Measurements from ENCODE around the gene PAXX. TPM values are rescaled to one million over a fixed set of nuclear protein-coding genes. Genes with fewer than 3 reads are reported as not detected.

The PAXX gene
- total RNA-seq, 1 donor from 2014 or later = 79.4 TPM

DNA sequence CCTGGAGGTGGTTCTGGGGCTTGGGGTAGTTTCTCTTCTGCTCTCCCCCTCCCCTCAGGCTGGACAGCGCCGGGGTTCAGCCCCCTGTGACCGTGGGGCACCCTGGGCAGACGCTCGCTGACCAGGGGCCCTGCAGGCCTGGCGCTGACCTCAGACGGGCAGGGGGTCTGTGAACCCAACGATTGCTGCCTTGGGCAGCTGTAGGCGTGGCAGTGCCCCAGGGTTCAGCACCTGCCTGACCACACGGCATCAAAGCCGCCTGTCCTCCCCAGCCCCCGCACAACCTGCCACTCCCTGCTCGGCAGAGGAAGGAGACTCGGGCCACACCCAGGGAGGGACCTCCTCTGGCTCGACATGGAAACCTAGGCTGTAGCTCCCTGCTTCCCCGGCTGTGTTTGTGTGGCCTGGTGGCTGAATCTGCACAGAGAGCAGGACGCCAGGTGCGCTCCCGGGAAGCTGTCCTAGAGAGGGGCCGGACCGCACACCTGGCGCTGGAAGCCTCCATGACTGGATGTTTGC lies 28.0 kb upstream of the PAXX start:
- no peak overlapping the region for H3K4me3 Mint-ChIP-seq
- no peak for DNase-seq (ENCODE audit: low spot score)
- H3K9me3 Mint-ChIP-seq = no peaks in the 10 kb centered on the region
- H3K4me1 Mint-ChIP-seq (ENCODE audit: low read depth) = peaks cover 15% of the 10 kb centered on the region
- no peaks in the 10 kb centered on the region for H3K36me3 Mint-ChIP-seq (ENCODE audit: low read depth)
- peaks cover 5% of the 10 kb centered on the region for H3K27me3 Mint-ChIP-seq (ENCODE audit: insufficient read depth)
- intact Hi-C loops (cut with micrococcal nuclease) = no loop called here
- no peak overlapping the region for H3K27ac Mint-ChIP-seq

DNA sequence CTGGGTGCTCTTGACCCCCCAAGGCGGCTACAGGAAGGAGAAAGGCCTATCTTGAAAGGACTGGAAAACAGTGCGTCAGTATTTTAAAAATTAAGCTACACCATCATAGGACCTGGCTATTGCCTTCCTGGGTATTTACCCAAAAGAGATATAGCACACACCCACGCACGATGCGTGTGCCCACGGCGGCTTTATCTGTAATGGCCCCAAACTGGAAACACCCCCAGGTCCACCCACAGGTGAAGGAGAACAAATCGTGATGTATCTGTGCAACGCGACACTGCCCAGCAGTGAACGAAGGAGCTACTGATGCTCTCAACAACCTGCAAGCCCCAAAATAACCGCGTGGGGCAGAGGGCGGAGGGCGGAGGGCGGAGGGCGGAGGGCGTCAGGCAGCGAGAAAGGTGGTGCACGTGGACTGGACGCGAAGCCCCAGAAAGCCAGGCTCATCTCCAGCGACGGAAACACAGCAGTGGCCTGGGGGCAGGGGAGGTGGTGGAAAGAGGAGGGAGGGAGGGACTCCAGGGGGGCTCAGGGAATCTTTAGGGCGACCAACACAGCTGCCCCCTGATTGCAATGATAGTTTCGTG lies 27.3 kb upstream of the PAXX start:
- no peaks in the 10 kb centered on the region for H3K36me3 Mint-ChIP-seq (ENCODE audit: low read depth)
- no peak overlapping the region for H3K4me3 Mint-ChIP-seq
- H3K27me3 Mint-ChIP-seq (ENCODE audit: insufficient read depth) = peaks cover 5% of the 10 kb centered on the region
- no peak for DNase-seq (ENCODE audit: low spot score)
- H3K4me1 Mint-ChIP-seq (ENCODE audit: low read depth) = peaks cover 15% of the 10 kb centered on the region
- intact Hi-C loops (cut with micrococcal nuclease) = no loop called here
- H3K27ac Mint-ChIP-seq = no peak overlapping the region
- no peaks in the 10 kb centered on the region for H3K9me3 Mint-ChIP-seq

DNA sequence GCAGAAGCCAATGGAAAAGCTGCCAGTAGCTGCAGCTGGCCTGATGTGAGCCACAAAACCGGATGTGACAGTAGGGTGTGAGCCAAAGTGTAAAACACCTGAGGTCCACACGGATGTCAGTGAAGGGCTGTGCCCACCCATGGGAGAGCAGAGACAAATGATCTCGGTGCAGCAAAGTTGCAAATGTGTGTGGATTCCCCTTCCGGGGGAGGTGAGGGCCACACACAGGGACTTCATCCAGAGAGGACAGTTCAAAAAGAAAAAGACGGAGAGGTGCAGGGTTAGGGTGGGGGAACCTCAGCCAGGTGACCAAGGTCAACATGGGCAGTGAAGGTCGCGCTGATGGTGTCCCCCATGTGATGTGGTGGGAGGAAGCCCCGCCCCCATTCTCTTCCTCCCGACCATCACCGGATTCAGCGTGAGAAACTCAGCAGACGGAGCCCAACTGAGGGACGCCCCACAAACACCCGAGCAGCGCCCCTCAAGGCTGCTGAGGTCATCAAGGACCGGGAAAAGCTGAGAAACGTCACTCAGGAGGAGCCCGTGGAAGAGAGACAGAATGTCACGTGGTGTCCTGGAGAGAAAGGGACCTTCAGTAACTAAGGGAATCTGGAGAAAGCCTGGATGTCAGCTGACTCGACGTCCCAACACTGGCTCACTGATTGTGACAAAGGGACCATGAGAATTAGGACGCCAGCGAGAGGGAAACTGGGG lies 26.3 kb upstream of the PAXX start:
- Mint-ChIP-seq H3K9me3 (no peaks in the 10 kb centered on the region), H3K36me3 (ENCODE audit: low read depth) (no peaks in the 10 kb centered on the region), H3K4me1 (ENCODE audit: low read depth) (peaks cover 15% of the 10 kb centered on the region), H3K27me3 (ENCODE audit: insufficient read depth) (peaks cover 5% of the 10 kb centered on the region), H3K27ac (peak overlapping the region; percentile 69), H3K4me3 (peak overlapping the region; percentile 48)
- intact Hi-C loops (cut with micrococcal nuclease) = no loop called here
- no peak for DNase-seq (ENCODE audit: low spot score)

DNA sequence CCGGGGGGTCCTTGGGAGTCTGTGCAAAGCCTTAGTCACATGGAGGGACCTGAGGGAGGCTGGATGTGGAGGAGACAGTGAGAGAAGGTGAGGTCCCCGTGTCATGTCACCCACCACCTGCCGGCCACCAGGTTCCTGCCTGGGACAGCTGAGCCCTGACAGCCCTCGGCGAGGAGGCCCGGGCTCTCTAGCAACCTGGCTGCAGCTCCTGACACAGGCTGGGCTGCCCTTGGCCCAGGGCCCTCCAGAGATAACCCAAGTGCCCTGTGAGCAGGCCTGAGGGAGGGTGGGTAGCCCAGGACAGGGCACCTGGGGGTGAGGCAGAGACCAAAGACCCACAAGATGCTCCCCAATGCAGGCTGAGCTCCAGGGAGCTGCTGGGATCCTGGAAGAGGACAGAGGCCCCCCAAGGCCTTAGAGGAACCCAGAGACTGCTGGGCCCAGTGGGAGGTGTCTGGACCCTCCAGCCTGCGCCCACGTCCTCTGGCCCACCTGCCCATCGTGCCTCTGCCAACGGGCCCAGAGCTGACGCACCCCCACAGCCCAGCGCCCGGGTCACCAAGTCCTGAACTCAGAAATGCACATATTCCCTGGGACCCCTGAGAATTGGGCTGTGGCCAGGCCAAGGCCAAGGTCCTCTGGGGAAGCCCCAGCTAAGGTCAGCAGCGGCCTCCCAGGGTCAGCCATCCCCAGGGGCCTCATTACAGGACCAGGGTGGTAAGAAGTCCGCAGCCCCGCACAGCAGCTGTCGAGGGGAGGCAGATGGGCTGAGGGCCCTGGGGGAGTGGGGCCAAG lies 23.7 kb upstream of the PAXX start:
- Mint-ChIP-seq H3K9me3 (no peaks in the 10 kb centered on the region), H3K27me3 (ENCODE audit: insufficient read depth) (peaks cover 5% of the 10 kb centered on the region), H3K36me3 (ENCODE audit: low read depth) (no peaks in the 10 kb centered on the region), H3K4me3 (no peak overlapping the region), H3K27ac (no peak overlapping the region), H3K4me1 (ENCODE audit: low read depth) (peaks cover 15% of the 10 kb centered on the region)
- intact Hi-C loops (cut with micrococcal nuclease) = no loop called here
- DNase-seq (ENCODE audit: low spot score) = no peak

DNA sequence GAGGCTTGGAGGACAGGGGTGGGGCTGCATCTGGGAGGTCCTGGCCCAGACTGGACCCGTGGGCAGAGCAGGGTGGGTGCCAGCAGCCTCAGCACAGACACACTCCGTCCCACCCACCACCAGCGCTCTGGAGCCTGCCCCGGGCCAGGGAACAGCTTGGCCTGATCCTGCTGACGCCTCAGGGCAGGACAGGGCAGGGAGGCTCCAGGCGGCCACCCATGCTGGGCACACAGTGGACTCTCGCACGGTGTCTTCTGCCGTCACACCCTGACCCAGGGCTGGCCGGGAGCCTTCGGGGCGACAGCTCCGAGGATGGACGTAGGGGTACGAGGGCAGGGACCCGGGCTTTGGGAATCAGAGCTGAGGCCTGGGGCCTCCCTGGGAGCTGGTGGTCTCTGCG lies 23.1 kb upstream of the PAXX start:
- Mint-ChIP-seq H3K4me3 (no peak overlapping the region), H3K9me3 (no peaks in the 10 kb centered on the region), H3K36me3 (ENCODE audit: low read depth) (no peaks in the 10 kb centered on the region), H3K27ac (no peak overlapping the region), H3K27me3 (ENCODE audit: insufficient read depth) (peaks cover 5% of the 10 kb centered on the region), H3K4me1 (ENCODE audit: low read depth) (peaks cover 15% of the 10 kb centered on the region)
- DNase-seq (ENCODE audit: low spot score) = no peak
- intact Hi-C loops (cut with micrococcal nuclease) = no loop called here

DNA sequence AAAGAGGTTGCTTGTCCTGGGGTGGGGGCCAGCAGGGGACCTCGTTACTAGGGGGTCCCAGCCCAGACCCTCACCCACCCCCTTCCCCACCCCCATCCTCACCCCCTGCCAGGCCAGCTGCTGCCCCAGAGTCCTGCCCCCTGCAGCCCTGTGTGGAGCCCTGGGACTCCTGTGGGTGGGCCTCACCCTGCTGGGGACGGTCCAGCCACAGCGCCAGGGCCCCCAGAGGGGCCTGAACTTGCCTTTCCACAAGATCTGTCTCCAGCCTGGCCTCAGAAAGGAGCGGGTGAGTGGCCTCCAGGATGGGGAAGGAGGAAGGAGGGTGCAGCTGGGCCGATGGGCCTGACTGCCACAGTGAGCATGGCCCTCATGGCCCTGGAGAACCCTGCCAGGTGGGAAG lies 22.4 kb upstream of the PAXX start:
- H3K36me3 Mint-ChIP-seq (ENCODE audit: low read depth) = no peaks in the 10 kb centered on the region
- no peak overlapping the region for H3K27ac Mint-ChIP-seq
- peaks cover 5% of the 10 kb centered on the region for H3K27me3 Mint-ChIP-seq (ENCODE audit: insufficient read depth)
- no peak for DNase-seq (ENCODE audit: low spot score)
- no peaks in the 10 kb centered on the region for H3K9me3 Mint-ChIP-seq
- peaks cover 12% of the 10 kb centered on the region for H3K4me1 Mint-ChIP-seq (ENCODE audit: low read depth)
- H3K4me3 Mint-ChIP-seq = no peak overlapping the region
- intact Hi-C loops (cut with micrococcal nuclease) = no loop called here

DNA sequence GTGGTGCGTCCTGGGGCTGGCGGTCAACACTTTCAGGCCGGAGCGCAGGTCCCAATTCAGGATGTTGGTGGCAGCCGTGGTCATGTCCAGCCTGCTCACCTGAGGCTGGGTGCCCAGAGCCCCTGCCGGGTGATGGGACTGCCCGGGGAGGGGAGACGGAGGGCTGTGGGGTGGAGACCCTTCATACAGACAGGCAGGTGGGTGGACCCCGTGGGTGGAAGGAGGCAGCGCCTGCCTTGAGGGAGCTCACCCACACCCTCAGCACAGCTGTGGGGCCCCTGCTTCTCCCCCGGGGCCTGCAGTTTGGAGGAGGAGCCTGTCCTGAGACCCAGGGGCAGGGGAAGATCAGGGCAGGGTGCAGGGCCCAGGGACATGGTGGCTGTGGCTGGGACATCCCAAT lies 21.9 kb upstream of the PAXX start:
- Mint-ChIP-seq H3K4me3 (no peak overlapping the region), H3K4me1 (ENCODE audit: low read depth) (peaks cover 14% of the 10 kb centered on the region)

DNA sequence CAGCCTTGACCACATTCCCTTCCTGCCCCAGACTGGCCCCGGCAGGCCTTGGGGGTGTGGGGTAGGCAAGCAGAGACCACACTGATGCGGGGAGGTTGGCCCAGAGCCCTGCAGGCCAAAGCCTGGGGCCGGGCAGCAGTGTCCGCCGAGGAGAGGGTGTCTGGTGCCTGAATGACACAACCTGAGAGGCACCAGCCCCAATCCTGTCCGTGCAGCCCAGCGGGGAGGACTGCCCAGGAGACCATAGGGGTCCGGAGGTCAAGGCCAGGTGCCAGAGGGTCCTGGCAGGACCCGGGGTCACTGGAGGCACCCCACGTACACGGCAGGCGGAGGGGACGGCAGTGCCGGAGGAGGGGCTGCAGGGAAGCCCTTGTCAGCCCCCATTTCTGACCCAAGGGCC lies 20.5 kb upstream of the PAXX start:
- Mint-ChIP-seq H3K27ac (no peak overlapping the region), H3K27me3 (ENCODE audit: insufficient read depth) (peaks cover 15% of the 10 kb centered on the region), H3K9me3 (no peaks in the 10 kb centered on the region), H3K4me1 (ENCODE audit: low read depth) (peaks cover 6% of the 10 kb centered on the region), H3K36me3 (ENCODE audit: low read depth) (no peaks in the 10 kb centered on the region), H3K4me3 (no peak overlapping the region)
- intact Hi-C loops (cut with micrococcal nuclease) = no loop called here
- DNase-seq (ENCODE audit: low spot score) = no peak

More for the DNA sequence above, 21.9 kb upstream of the PAXX start:
- Mint-ChIP-seq H3K27me3 (ENCODE audit: insufficient read depth) (peaks cover 10% of the 10 kb centered on the region), H3K27ac (no peak overlapping the region), H3K9me3 (no peaks in the 10 kb centered on the region), H3K36me3 (ENCODE audit: low read depth) (no peaks in the 10 kb centered on the region)
- DNase-seq (ENCODE audit: low spot score) = no peak
- intact Hi-C loops (cut with micrococcal nuclease) = no loop called here

DNA sequence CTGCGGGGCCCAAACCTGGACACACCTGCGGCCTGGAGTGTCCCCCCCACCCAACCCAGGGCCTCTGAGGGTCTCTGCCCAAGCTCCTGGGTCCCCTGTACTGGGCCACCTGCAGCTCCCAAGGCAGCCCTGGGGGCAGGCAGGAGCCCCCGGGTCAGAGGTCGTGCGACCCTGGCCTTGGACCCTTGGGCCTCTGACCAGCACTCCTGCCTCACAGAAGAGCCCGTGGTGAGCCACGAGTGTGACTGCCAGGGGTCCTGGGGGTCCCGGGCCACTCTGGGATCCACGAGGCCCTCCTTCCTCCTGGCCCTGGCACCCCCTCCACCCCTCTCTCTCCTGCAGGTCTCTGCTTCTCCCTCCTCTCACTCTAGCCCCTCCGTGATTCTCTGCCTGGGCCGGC lies 19.9 kb upstream of the PAXX start:
- Mint-ChIP-seq H3K9me3 (no peaks in the 10 kb centered on the region), H3K4me1 (ENCODE audit: low read depth) (peaks cover 6% of the 10 kb centered on the region), H3K27me3 (ENCODE audit: insufficient read depth) (peaks cover 10% of the 10 kb centered on the region), H3K27ac (no peak overlapping the region), H3K36me3 (ENCODE audit: low read depth) (no peaks in the 10 kb centered on the region), H3K4me3 (no peak overlapping the region)
- DNase-seq (ENCODE audit: low spot score) = no peak
- intact Hi-C loops (cut with micrococcal nuclease) = no loop called here

DNA sequence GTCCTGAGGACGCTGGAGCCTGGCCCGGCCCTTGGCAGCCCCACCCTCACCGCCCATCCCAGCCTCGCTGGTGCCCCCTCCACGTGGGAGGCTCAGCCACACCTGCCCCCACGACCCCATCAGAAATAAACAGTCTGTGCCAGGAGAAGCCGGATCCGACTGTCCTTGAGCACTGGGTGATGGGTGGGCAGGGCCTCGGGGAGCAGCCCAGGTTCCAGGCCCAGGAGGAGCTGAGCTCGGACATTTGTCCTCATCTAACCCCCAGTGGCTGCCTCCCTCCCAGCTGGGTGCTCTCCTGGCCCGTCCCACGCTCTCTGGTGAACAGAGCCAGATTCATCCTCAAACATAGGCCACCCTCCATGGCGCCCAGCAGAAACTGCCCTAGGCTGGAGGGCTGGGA lies 19.5 kb upstream of the PAXX start:
- Mint-ChIP-seq H3K4me3 (no peak overlapping the region), H3K9me3 (no peaks in the 10 kb centered on the region), H3K27me3 (ENCODE audit: insufficient read depth) (peaks cover 9% of the 10 kb centered on the region), H3K27ac (no peak overlapping the region), H3K4me1 (ENCODE audit: low read depth) (peaks cover 6% of the 10 kb centered on the region), H3K36me3 (ENCODE audit: low read depth) (no peaks in the 10 kb centered on the region)
- DNase-seq (ENCODE audit: low spot score) = no peak
- intact Hi-C loops (cut with micrococcal nuclease) = no loop called here

DNA sequence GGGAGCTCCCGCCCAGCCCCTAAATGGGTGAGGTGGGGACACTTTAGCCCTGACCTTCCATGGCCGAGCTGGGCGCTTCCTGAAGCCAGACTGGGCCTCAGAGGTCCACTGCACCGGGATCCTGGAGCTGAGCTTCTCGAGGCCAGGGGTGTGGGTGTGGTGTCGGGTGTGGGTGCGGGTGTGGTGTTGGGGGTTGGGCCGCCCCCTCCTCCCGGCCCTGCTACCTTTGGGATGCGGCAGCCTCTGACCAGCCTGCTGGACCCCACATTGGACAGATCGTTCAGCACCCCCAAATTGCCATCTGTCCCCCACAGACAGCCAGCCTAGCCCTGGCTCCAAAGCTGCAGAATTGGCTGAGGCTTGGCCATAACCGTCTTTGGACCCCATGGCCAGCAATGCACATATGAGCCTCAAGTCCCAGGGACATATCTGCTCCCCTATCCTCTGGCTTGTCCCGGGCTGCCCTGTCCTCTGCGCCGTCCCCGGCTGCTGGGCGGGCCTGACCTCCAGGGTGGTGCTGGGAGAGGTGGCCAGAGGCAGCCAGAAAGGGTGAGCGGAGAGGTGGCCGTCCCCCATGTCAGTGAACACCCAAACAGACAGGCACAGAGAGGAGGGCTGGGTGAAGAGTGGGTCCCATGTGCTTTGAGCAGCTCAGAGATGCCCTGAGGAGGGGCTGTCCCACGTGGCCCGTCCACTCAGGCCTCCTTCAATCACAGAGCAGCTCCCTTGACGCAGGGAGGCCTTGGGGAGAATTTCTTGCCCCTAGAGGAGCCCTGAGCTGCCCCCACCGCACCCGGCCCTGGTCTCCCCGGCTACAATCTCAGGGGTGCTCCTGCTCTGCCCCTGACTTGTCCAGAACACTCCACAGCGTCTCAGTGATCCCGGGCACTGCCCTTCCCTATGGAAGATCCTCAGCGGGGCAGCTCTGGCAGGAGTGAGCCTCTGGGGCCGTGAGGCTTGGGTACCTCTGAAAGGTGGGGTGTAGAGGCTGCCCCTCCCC lies 18.3 kb upstream of the PAXX start:
- intact Hi-C loops (cut with micrococcal nuclease) = no loop called here
- Mint-ChIP-seq H3K36me3 (ENCODE audit: low read depth) (no peaks in the 10 kb centered on the region), H3K4me3 (no peak overlapping the region), H3K27ac (no peak overlapping the region), H3K27me3 (ENCODE audit: insufficient read depth) (peaks cover 9% of the 10 kb centered on the region), H3K9me3 (no peaks in the 10 kb centered on the region), H3K4me1 (ENCODE audit: low read depth) (peaks cover 6% of the 10 kb centered on the region)
- no peak for DNase-seq (ENCODE audit: low spot score)

DNA sequence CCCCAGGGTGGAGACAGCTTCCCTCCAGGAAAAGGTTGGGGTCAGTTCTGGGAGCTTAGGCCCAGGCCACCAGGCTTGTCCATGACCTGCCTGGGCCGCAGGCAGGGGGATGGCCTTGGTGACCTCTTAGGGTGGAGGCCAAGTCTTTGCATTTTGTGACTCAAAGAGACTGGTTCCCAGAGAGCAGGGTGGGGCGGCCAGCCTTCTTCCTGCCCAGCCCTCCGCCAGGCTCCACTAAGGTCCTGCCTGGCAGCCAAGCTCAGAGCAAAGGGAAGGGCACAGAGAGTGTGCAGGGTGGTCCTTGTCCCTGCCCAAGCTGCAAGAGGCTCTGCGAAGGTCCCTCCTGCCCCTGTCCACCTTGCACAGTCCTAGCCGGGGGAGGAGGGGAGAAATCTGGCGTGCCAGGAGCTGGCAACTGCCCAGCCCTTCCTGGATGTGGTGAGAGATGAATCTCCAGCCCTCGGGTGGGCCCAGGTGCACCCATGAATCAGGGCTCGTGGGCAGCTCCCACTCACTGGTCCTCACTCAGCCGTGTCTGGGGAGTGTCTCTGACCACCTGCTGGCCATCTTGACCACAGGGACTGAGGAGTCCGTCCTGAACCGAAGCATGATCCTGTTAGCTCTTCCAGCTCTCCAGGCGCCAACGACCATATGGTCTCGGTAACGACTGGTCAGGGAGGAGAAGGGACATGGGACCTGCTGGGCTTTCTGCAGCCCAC lies 17.2 kb upstream of the PAXX start:
- Mint-ChIP-seq H3K9me3 (no peaks in the 10 kb centered on the region), H3K4me1 (ENCODE audit: low read depth) (peaks cover 6% of the 10 kb centered on the region), H3K4me3 (no peak overlapping the region), H3K27me3 (ENCODE audit: insufficient read depth) (peaks cover 9% of the 10 kb centered on the region), H3K36me3 (ENCODE audit: low read depth) (no peaks in the 10 kb centered on the region), H3K27ac (no peak overlapping the region)
- no peak for DNase-seq (ENCODE audit: low spot score)
- intact Hi-C loops (cut with micrococcal nuclease) = no loop called here
